ENCODE measurements around the gene HEMK1. TPM values are rescaled to one million over a fixed set of nuclear protein-coding genes. Genes with fewer than 3 reads are reported as not detected.

The HEMK1 gene
- total RNA-seq, 3 donors from 2014 or later, result 6.1 to 10.7 (median 9.2) TPM

- Histone ChIP-seq H3K36me3 (no peaks in the 10 kb centered on the region), H3K4me3 (no peak overlapping the region), H3K27me3 (no peaks in the 10 kb centered on the region), H3K4me1 (no peaks in the 10 kb centered on the region), H3K9me3 (no peaks in the 10 kb centered on the region), H3K27ac (no peak overlapping the region)
- intact Hi-C loops (cut with DNase I; ENCODE audit: low total_unique reads), result no loop called here
- TF ChIP-seq, protein P1, sequence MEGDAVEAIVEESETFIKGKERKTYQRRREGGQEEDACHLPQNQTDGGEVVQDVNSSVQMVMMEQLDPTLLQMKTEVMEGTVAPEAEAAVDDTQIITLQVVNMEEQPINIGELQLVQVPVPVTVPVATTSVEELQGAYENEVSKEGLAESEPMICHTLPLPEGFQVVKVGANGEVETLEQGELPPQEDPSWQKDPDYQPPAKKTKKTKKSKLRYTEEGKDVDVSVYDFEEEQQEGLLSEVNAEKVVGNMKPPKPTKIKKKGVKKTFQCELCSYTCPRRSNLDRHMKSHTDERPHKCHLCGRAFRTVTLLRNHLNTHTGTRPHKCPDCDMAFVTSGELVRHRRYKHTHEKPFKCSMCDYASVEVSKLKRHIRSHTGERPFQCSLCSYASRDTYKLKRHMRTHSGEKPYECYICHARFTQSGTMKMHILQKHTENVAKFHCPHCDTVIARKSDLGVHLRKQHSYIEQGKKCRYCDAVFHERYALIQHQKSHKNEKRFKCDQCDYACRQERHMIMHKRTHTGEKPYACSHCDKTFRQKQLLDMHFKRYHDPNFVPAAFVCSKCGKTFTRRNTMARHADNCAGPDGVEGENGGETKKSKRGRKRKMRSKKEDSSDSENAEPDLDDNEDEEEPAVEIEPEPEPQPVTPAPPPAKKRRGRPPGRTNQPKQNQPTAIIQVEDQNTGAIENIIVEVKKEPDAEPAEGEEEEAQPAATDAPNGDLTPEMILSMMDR (IDR thresholded peaks at IDR 0.05), result no peak
- no peak for TF ChIP-seq POLR2A (IDR thresholded peaks at IDR 0.05)
- TF ChIP-seq POLR2AphosphoS5 (IDR thresholded peaks at IDR 0.05), result no peak
- no peak for DNase-seq (ENCODE audit: low spot score in 2 of 2)
Measured at GRCh38 chr3:50637945-50638344, 68.6 kb downstream of the HEMK1 start.

DNA sequence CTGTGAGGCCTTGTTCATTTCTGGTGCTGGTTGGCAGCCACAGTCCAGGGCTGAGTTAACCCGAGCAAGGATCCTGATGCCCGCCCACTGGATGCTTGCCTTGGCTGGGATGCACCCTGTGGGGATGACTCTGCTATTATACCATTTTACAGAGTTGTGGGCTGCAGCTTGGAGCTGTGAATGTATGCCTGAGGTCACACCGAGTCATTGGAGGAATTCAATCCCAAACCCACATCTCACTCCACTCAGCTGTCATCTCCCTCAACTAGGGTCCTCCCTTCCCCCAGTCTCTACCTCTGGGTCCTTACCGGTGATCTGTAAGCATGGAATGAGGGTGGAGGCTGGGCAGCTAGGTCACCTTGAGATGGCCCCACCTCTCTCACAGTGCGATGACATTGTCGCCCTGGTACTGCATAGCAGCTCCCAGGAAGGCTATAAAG, 69.8 kb downstream of the HEMK1 start:
- H3K4me1 ChIP-seq, result no peaks in the 10 kb centered on the region
- H3K4me3 ChIP-seq, result no peak overlapping the region
- H3K27ac ChIP-seq, result no peak overlapping the region
- H3K9me3 ChIP-seq, result no peaks in the 10 kb centered on the region
- no peak for DNase-seq (ENCODE audit: low spot score in 2 of 2)
- intact Hi-C loops (cut with DNase I; ENCODE audit: low total_unique reads), result no loop called here
- H3K27me3 ChIP-seq, result no peaks in the 10 kb centered on the region
- H3K36me3 ChIP-seq, result peaks cover 4% of the 10 kb centered on the region
- TF ChIP-seq POLR2A (IDR thresholded peaks at IDR 0.05), result no peak
- TF ChIP-seq, protein P1 (IDR thresholded peaks at IDR 0.05), result no peak
- TF ChIP-seq POLR2AphosphoS5 (IDR thresholded peaks at IDR 0.05), result no peak

DNA sequence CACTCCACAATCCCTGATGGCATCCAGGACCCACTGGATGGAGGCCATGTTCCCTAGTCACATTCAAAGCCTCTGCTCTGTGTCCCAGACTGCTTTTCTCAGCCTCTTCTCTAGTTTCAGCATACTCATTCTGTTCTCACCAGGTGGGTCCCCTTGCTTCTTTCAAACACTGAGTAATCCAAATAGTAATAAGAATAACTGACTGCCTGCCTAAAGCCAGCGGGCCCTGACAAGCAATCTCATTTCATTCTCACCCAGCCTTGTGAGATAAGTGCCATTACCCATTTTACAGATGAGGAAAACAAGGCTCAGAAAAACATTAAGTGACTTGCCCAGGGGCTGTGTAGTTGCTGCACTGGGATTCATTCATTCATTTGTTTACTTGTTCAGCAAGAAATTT, 73.1 kb downstream of the HEMK1 start:
- H3K4me3 ChIP-seq, result no peak overlapping the region
- H3K27ac ChIP-seq, result no peak overlapping the region
- H3K36me3 ChIP-seq, result peaks cover 4% of the 10 kb centered on the region
- no peak for TF ChIP-seq POLR2A (IDR thresholded peaks at IDR 0.05)
- no peaks in the 10 kb centered on the region for H3K4me1 ChIP-seq
- intact Hi-C loops (cut with DNase I; ENCODE audit: low total_unique reads), result no loop called here
- no peak for DNase-seq (ENCODE audit: low spot score in 2 of 2)
- H3K9me3 ChIP-seq, result no peaks in the 10 kb centered on the region
- H3K27me3 ChIP-seq, result no peaks in the 10 kb centered on the region

DNA sequence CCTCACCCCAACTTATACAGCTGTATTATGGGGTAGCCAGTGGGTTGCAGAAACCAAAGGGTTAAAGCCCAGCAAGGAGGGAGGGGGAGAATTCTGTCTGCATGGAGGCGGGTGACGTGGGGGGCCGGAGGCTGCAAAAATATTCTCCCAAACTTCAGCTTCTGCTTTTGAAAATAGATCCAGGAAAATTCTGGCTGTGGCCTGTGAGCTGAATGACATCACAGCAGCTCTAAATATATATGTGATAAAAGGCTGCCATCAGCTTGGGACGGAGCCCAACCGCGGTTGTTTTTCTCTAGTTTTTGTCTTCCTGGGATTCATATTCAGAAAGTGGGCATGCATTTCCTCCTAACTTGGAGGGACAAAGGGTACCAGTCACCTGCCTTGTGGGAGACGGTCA, 75.2 kb downstream of the HEMK1 start:
- DNase-seq (ENCODE audit: low spot score in 2 of 2), result no peak
- intact Hi-C loops (cut with DNase I; ENCODE audit: low total_unique reads), result no loop called here
- Histone ChIP-seq H3K4me3 (no peak overlapping the region), H3K27ac (no peak overlapping the region), H3K36me3 (peaks cover 4% of the 10 kb centered on the region), H3K4me1 (no peaks in the 10 kb centered on the region), H3K27me3 (no peaks in the 10 kb centered on the region), H3K9me3 (no peaks in the 10 kb centered on the region)
- TF ChIP-seq POLR2AphosphoS5 (IDR thresholded peaks at IDR 0.05) (no peak), POLR2A (IDR thresholded peaks at IDR 0.05) (no peak)
- TF ChIP-seq, protein P1 (IDR thresholded peaks at IDR 0.05), result no peak

DNA sequence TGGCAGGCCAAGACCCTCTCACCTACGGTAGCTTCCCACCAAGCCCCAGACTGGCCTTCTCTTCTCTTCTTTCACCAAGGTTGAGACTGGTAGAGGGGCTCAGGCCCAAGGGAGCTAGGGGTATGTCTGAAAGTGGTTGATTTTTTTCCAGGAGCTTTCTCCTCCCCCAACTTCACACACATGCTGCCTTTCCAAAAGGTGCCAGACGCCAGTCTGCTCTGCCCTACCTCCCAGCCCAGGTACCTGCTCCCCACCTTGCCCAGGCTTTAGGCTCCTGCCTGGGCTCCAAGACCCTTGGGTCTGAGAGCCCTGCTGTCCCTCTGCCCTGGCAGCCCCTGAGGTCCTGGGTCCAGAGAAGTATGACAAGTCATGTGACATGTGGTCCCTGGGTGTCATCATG, 76.1 kb downstream of the HEMK1 start:
- Histone ChIP-seq H3K36me3 (peaks cover 4% of the 10 kb centered on the region), H3K9me3 (no peaks in the 10 kb centered on the region), H3K4me1 (no peaks in the 10 kb centered on the region)

More for the DNA sequence above, 76.1 kb downstream of the HEMK1 start:
- TF ChIP-seq, protein P1 (IDR thresholded peaks at IDR 0.05), result no peak
- TF ChIP-seq POLR2A (IDR thresholded peaks at IDR 0.05) (no peak), POLR2AphosphoS5 (IDR thresholded peaks at IDR 0.05) (no peak)
- no peaks in the 10 kb centered on the region for H3K27me3 ChIP-seq
- DNase-seq (ENCODE audit: low spot score in 2 of 2), result no peak
- no peak overlapping the region for H3K27ac ChIP-seq
- H3K4me3 ChIP-seq, result no peak overlapping the region
- intact Hi-C loops (cut with DNase I; ENCODE audit: low total_unique reads), result no loop called here

Other genes with a start within 250 kb of the HEMK1 start
- gene HYAL2, start 246.8 kb upstream of the HEMK1 start, total RNA-seq, result 100 to 1,000 TPM in 1 of 3 donors, 10 to 100 TPM in 2; 66.0 to 215 (median 96.0) TPM
- 10 to 100 TPM; 18.1 to 25.9 (median 21.3) TPM for gene TUSC2, start 241.3 kb upstream of the HEMK1 start, total RNA-seq
- 10 to 100 TPM; 42.7 to 63.6 (median 49.8) TPM for gene RASSF1, start 228.7 kb upstream of the HEMK1 start, total RNA-seq
- gene ZMYND10, start 223.8 kb upstream of the HEMK1 start, total RNA-seq, result 1 to 10 TPM in 2 of 3 donors, under 1 TPM in 1; 0.32 to 2.6 (median 1.9) TPM
- 10 to 100 TPM; 17.4 to 31.5 (median 29.5) TPM for gene NPRL2, start 218.7 kb upstream of the HEMK1 start, total RNA-seq
- 10 to 100 TPM; 23.6 to 30.1 (median 28.8) TPM for gene CYB561D2, start 218.7 kb upstream of the HEMK1 start, total RNA-seq
- 10 to 100 TPM; 46.7 to 67.3 (median 47.9) TPM for gene TMEM115, start 210.0 kb upstream of the HEMK1 start, total RNA-seq
- gene CACNA2D2, start 65.9 kb upstream of the HEMK1 start, total RNA-seq, result 1 to 10 TPM in 2 of 3 donors, under 1 TPM in 1; 0.80 to 2.0 (median 1.5) TPM
- gene C3orf18, start 1.8 kb upstream of the HEMK1 start, total RNA-seq, result 10 to 100 TPM; 10.7 to 16.8 (median 15.1) TPM
- 10 to 100 TPM in 2 of 3 donors, 1 to 10 TPM in 1; 5.4 to 29.6 (median 17.4) TPM for gene CISH, start 42.3 kb downstream of the HEMK1 start, total RNA-seq
- gene MAPKAPK3, start 47.6 kb downstream of the HEMK1 start, total RNA-seq, result 10 to 100 TPM; 30.4 to 38.4 (median 30.8) TPM
- gene DOCK3, start 105.4 kb downstream of the HEMK1 start, total RNA-seq, result under 1 TPM; 0.64 to 0.73 (median 0.66) TPM

All from breast epithelium (tissue), 4 donors.